H1 (cell line): ENCODE data around the gene RBMS2. TPM values are rescaled to one million over a fixed set of nuclear protein-coding genes. Genes with fewer than 3 reads are reported as not detected.

ENCODE experiments used
- CTCF ChIA-PET: fragments of 300-600 bp; sonication (Branson Sonifier 250); formaldehyde crosslinking; loops from one replicate; lab custom pipeline; 2021; ENCODE audit not compliant: partially characterized antibody; lab: Charles Lee
- POLR2A ChIA-PET: fragments of 300-600 bp; sonication (Branson Sonifier 250); formaldehyde crosslinking; loops from one replicate; lab custom pipeline; 2021; ENCODE audit warnings: inconsistent platforms; ENCODE audit not compliant: partially characterized antibody; lab: Charles Lee
- DNase-seq, 2 experiments: peaks; one replicate each; pipeline versions ENCODE4 v3.0.0 to v3.0.0-alpha.2; 2010 to 2022; ENCODE audit warnings: low spot score in 2 of 2, low read depth in 1 of 2, mixed read lengths in 1 of 2
- FAIRE-seq: peaks from 2 replicates; lab custom pipeline; 2011; peaks lifted over from hg19 to GRCh38; lab: Jason Lieb, UNC
- H2AFZ ChIP-seq: 2 replicates; pipeline ENCODE4 v1.8.1; 2012; ENCODE audit warnings: low read length, inconsistent platforms
- H2AK5ac ChIP-seq: 2 replicates; pipeline ENCODE4 v1.6.1; 2013; ENCODE audit warnings: low read depth, low read length
- H2BK120ac ChIP-seq: replicated peaks from 2 replicates; pipeline ENCODE3; 2013; ENCODE audit warnings: low read depth, low read length, inconsistent platforms
- H2BK12ac ChIP-seq: 2 replicates; pipeline ENCODE4 v1.6.1; 2013; ENCODE audit warnings: low read depth, low read length
- H2BK15ac ChIP-seq: 2 replicates; pipeline ENCODE4 v1.6.1; 2013; ENCODE audit warnings: low read length
- H2BK20ac ChIP-seq: 2 replicates; pipeline ENCODE4 v1.6.1; 2013; ENCODE audit warnings: low read length
- H2BK5ac ChIP-seq: 2 replicates; pipeline ENCODE4 v1.6.1; 2013; ENCODE audit warnings: low read depth, low read length
- H3K14ac ChIP-seq: 2 replicates; pipeline ENCODE4 v1.6.1; 2013; ENCODE audit warnings: inconsistent platforms; ENCODE audit not compliant: insufficient read length
- H3K18ac ChIP-seq: 2 replicates; pipeline ENCODE4 v1.6.1; 2013; ENCODE audit warnings: low read length; ENCODE audit errors: extremely low read depth
- H3K23ac ChIP-seq: 2 replicates; pipeline ENCODE4 v1.6.1; 2013; ENCODE audit warnings: inconsistent platforms; ENCODE audit not compliant: insufficient read length
- H3K23me2 ChIP-seq: 2 replicates; pipeline ENCODE4 v1.6.1; 2013; ENCODE audit warnings: low read depth, low read length
- H3K27ac ChIP-seq: 2 replicates; pipeline ENCODE4 v1.6.1; 2011; ENCODE audit warnings: low read depth, low read length, inconsistent platforms
- H3K27me3 ChIP-seq, 4 experiments: replicated peaks in 1 of 4; 1 replicate in 1 of 4; 2 replicates in 3 of 4; pipeline versions ENCODE4 v1.6.1 to v1.8.1; 2011 to 2013; ENCODE audit warnings: low read length in 3 of 4, mild to moderate bottlenecking in 3 of 4, inconsistent platforms in 2 of 4, mixed read lengths in 2 of 4, moderate library complexity in 1 of 4; ENCODE audit not compliant: control insufficient read depth in 3 of 4, insufficient read depth in 3 of 4; ENCODE audit errors: extremely low read depth in 1 of 4
- H3K36me3 ChIP-seq, 4 experiments: 2 replicates each; pipeline versions ENCODE4 v1.6.1 to v1.8.1; 2011 to 2013; ENCODE audit warnings: mild to moderate bottlenecking in 4 of 4, low read length in 3 of 4, moderate library complexity in 2 of 4, control low read depth in 1 of 4, inconsistent platforms in 1 of 4; ENCODE audit not compliant: insufficient read depth in 4 of 4, control insufficient read depth in 2 of 4
- H3K4ac ChIP-seq: replicated peaks from 2 replicates; pipeline ENCODE3; 2013; ENCODE audit warnings: low read length, low read depth, mixed read lengths, inconsistent platforms; ENCODE audit not compliant: insufficient read length
- H3K4me1 ChIP-seq, 4 experiments: replicated peaks in 1 of 4; 1 replicate in 1 of 4; 2 replicates in 3 of 4; pipeline versions ENCODE4 v1.6.1 to v1.8.1; 2011 to 2013; ENCODE audit warnings: low read length in 3 of 4, inconsistent platforms in 2 of 4, mixed read lengths in 1 of 4; ENCODE audit not compliant: insufficient read depth in 4 of 4, control insufficient read depth in 3 of 4
- H3K4me2 ChIP-seq, 2 experiments: 2 replicates each; pipeline versions ENCODE4 v1.6.1 to v1.8.1; 2011 to 2013; ENCODE audit warnings: low read depth in 2 of 2, low read length in 2 of 2, control low read depth in 1 of 2, inconsistent platforms in 1 of 2, mild to moderate bottlenecking in 1 of 2; ENCODE audit not compliant: insufficient read depth in 1 of 2
- H3K4me3 ChIP-seq, 4 experiments: fragments of 200-600, 300-600 bp in 1 of 4; sonication (generic), shearing (Covaris generic), sonication (Bioruptor Twin) in 1 of 4; 2 replicates each; pipeline versions ENCODE4 v1.5.1 to v1.8.1; 2011 to 2016; ENCODE audit warnings: low read length in 4 of 4, low read depth in 3 of 4, control low read depth in 2 of 4, inconsistent platforms in 2 of 4, mild to moderate bottlenecking in 2 of 4, mixed read lengths in 1 of 4, moderate library complexity in 1 of 4; ENCODE audit not compliant: insufficient read depth in 2 of 4; ENCODE audit errors: extremely low read depth in 1 of 4
- H3K56ac ChIP-seq: replicated peaks from 2 replicates; pipeline ENCODE3; 2013; ENCODE audit warnings: low read depth, mild to moderate bottlenecking, mixed read lengths, low read length, inconsistent platforms; ENCODE audit not compliant: insufficient read length
- H3K79me1 ChIP-seq: 2 replicates; pipeline ENCODE4 v1.6.1; 2013; ENCODE audit warnings: low read depth, low read length, control low read depth
- H3K79me2 ChIP-seq, 2 experiments: 2 replicates each; pipeline versions ENCODE4 v1.6.1 to v1.8.1; 2012 to 2013; ENCODE audit warnings: low read length in 2 of 2, mild to moderate bottlenecking in 2 of 2, inconsistent platforms in 1 of 2; ENCODE audit not compliant: insufficient read depth in 2 of 2, control insufficient read depth in 1 of 2
- H3K9ac ChIP-seq, 4 experiments: replicated peaks in 1 of 4; 1 replicate in 1 of 4; 2 replicates in 3 of 4; pipeline versions ENCODE4 v1.6.1 to v1.8.1; 2011 to 2013; ENCODE audit warnings: low read depth in 3 of 4, low read length in 3 of 4, control low read depth in 2 of 4, mild to moderate bottlenecking in 2 of 4, moderate library complexity in 2 of 4, inconsistent platforms in 1 of 4; ENCODE audit errors: extremely low read depth in 1 of 4
- H3K9me3 ChIP-seq, 2 experiments: 2 replicates each; pipeline versions ENCODE4 v1.6.1 to v1.8.1; 2012 to 2013; ENCODE audit warnings: mild to moderate bottlenecking in 2 of 2, moderate library complexity in 2 of 2, control low read depth in 1 of 2, inconsistent platforms in 1 of 2, low read depth in 1 of 2, low read length in 1 of 2, mixed read lengths in 1 of 2; ENCODE audit not compliant: insufficient read depth in 2 of 2
- H4K20me1 ChIP-seq, 2 experiments: replicated peaks in 1 of 2; 2 replicates each; pipeline versions ENCODE3 to v1.8.1; 2011 to 2013; ENCODE audit warnings: inconsistent platforms in 2 of 2, low read length in 2 of 2, mild to moderate bottlenecking in 1 of 2; ENCODE audit not compliant: insufficient read depth in 2 of 2, control insufficient read depth in 1 of 2
- H4K5ac ChIP-seq: 2 replicates; pipeline ENCODE4 v1.6.1; 2013; ENCODE audit warnings: low read length, low read depth, mixed read lengths, inconsistent platforms; ENCODE audit not compliant: insufficient read length
- H4K8ac ChIP-seq: 2 replicates; pipeline ENCODE4 v1.8.0; 2013; ENCODE audit warnings: mild to moderate bottlenecking, moderate library complexity, low read length, inconsistent platforms; ENCODE audit not compliant: insufficient read depth; ENCODE audit errors: extremely low read depth
- H4K91ac ChIP-seq: replicated peaks from 2 replicates; pipeline ENCODE3; 2013; ENCODE audit warnings: low read length, mixed read lengths, inconsistent platforms; ENCODE audit not compliant: insufficient read length
- GTF2F1 ChIP-seq: IDR thresholded peaks from 2 replicates; pipeline ENCODE4 v1.6.1; 2012; ENCODE audit warnings: low read depth, low read length, improper control_type of control experiment, borderline replicate concordance
- HDAC6 ChIP-seq: IDR thresholded peaks from one replicate; pipeline ENCODE4 v1.7.1; 2012; ENCODE audit warnings: low read depth, mild to moderate bottlenecking, inconsistent platforms, low read length, moderate library complexity
- WGBS, 2 experiments: shearing (Covaris generic) in 1 of 2; methylation state at CpG; one replicate each; pipeline versions ENCODE4 v1.1.6 to v1.1.7; 2013 to 2015; ENCODE audit warnings: low lambda C conversion rate in 2 of 2, mixed read lengths in 2 of 2, inconsistent platforms in 1 of 2, low coverage in 1 of 2, missing lambda C conversion rate in 1 of 2; ENCODE audit not compliant: insufficient replicate concordance in 2 of 2, insufficient coverage in 1 of 2, insufficient read length in 1 of 2; ENCODE audit errors: extremely low coverage in 1 of 2, missing lambda C conversion rate in 1 of 2; 5-methylcytosine and 5-hydroxymethylcytosine counted together
- polyA plus RNA-seq, 7 experiments: library from polyadenylated mRNA; depleted of rRNA in 3 of 7; stranded (reverse) in 5 of 7; unstranded in 2 of 7; fragments of >200 nt in 5 of 7; fragments of 200-250 nt in 2 of 7; gene quantifications; 1 replicate in 5 of 7; 2 replicates in 1 of 7; 4 replicates in 1 of 7; pipeline versions ENCODE4 v1.2.1 to v1.2.3, GENCODE V29; 2011 to 2013; ENCODE audit warnings: missing spikeins in 2 of 7, mixed read lengths in 2 of 7
- total RNA-seq: library from RNA; stranded (reverse); fragmentation: NEBNext Ultra II Directional; extraction: Animal tissue kit (Norgen Biotek cat#: 25700); gene quantifications from 2 replicates; pipeline ENCODE4 v1.2.1, GENCODE V29; 2021

The RBMS2 gene
- total and polyA plus RNA-seq, 2 of the 8 experiments (the other 6 are each of a cell fraction or from before 2014, with no cell fraction given), result 9.6 to 31.3 TPM

GRCh38 chr12:56528846-56529245, 7.2 kb downstream of the RBMS2 start:
- H2BK120ac ChIP-seq, result no peak overlapping the region
- WGBS, 2 experiments, result 82% methylated on average over 1 of the region's 1 CpG; no CpG with 5 or more reads in 1 of the 2 experiments
- H4K20me1 ChIP-seq, result no peaks in the 10 kb centered on the region
- H2BK20ac ChIP-seq, result no peak overlapping the region
- ChIA-PET CTCF (interaction anchor here (0.9 to 2.7 kb wide), 4 partner anchors 9 to 65 kb away, joined by 5 to 13 read pairs (median 6); no protein-coding TSS in a partner anchor), POLR2A (no interaction called here)
- DNase-seq, result no peak
- no peak overlapping the region for H2BK12ac ChIP-seq
- no peak overlapping the region for H3K18ac ChIP-seq
- no peaks in the 10 kb centered on the region for H3K27me3 ChIP-seq
- H3K56ac ChIP-seq, result no peak overlapping the region
- H3K14ac ChIP-seq, result no peak overlapping the region
- no peaks in the 10 kb centered on the region for H3K23me2 ChIP-seq
- H3K79me2 ChIP-seq, result peaks cover 0 to 20% of the 10 kb centered on the region in 2 experiments; a peak in 2 of 4 replicates
- no peak for FAIRE-seq
- no peak overlapping the region for H3K27ac ChIP-seq
- no peak overlapping the region for H3K23ac ChIP-seq
- no peak overlapping the region for H2BK15ac ChIP-seq
- no peak overlapping the region for H2AFZ ChIP-seq
- H3K4ac ChIP-seq, result no peak overlapping the region
- no peaks in the 10 kb centered on the region for H3K9me3 ChIP-seq
- no peak overlapping the region for H3K4me3 ChIP-seq
- H3K4me1 ChIP-seq, result peaks cover 0 to 8% (median 4%) of the 10 kb centered on the region in 4 experiments; a peak in 3 of 7 replicates
- H3K36me3 ChIP-seq, result no peaks in the 10 kb centered on the region
- H4K8ac ChIP-seq, result no peak overlapping the region
- no peak overlapping the region for H4K5ac ChIP-seq
- no peak overlapping the region; the same call in 1 of the 2 replicates for H2BK5ac ChIP-seq
- no peak overlapping the region for H4K91ac ChIP-seq
- H2AK5ac ChIP-seq, result no peak overlapping the region
- no peaks in the 10 kb centered on the region; the same call in 1 of the 2 replicates for H3K79me1 ChIP-seq
- H3K9ac ChIP-seq, result no peak overlapping the region
- no peak overlapping the region for H3K4me2 ChIP-seq
- TF ChIP-seq GTF2F1 (no peak), HDAC6 (no peak)
